Measurements from ENCODE around the gene CHERP.

DNA sequence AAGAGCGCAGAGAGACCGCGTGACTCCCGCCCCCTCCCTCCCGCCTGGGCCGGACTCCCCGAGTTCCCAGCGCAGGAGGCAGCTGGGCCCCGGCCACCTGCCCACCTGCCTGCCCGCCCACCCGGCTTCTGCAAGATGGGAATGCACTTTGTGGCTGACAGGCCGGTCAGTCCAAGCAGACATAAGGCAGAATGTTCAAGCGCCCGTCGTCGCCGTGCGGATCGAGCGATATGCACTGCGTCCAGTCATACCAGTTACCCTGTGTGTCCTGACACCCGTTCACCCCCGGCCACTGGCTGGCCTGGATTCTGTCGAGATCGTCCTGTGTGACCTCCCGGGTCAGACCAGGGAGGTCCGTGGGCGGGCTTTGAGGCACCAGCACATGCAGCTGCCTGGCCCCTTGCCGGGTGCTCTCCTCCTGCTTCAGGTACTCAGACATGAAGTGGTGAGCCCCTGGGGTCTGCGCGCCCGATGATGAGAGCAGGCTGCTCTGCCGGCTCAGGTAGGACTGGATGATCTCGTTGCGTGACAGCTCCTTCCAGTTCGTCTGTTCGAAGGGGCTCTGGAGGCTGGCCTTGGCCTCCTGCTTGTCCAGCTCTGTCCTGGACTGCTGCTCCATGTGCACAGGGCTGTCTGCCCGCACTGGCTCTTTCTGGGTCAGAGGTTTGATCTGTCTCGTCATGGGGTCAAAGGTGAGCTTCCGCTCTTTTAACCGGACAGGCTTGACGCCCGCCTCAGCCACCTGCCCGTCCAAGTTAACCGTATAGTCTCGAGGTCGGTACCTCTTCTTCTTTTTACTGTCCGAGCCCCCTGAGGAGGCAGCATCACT, 33.8 kb upstream of the CHERP start:
- no peak for TF ChIP-seq GATA3 (IDR thresholded peaks at IDR 0.05; ENCODE audit: low read depth, low read length)
- TF ChIP-seq GATA2 (IDR thresholded peaks at IDR 0.05; ENCODE audit: low read depth, low read length) = no peak

All from SH-SY5Y (cell line).